K562 (cell line): ENCODE data around the gene ZCCHC17. TPM values are rescaled to one million over a fixed set of nuclear protein-coding genes. Genes with fewer than 3 reads are reported as not detected.

ENCODE experiments used
- ATF3 ChIP-seq, 2 experiments: fragments of 450-650 bp in 1 of 2; sonication (generic) in 1 of 2; formaldehyde crosslinking in 1 of 2; IDR thresholded peaks in 1 of 2; conservative IDR thresholded peaks in 1 of 2; 2 replicates each; pipeline versions ENCODE4 v1.6.1 to v1.8.1; 2016 to 2023; ENCODE audit warnings: mild to moderate bottlenecking in 2 of 2, moderate library complexity in 2 of 2, inconsistent platforms in 1 of 2, missing genetic modification reagents in 1 of 2
- ATF7 ChIP-seq: fragments of 450-650 bp; IDR thresholded peaks from 2 replicates; pipeline ENCODE4 v1.7.1; 2014; ENCODE audit warnings: mild to moderate bottlenecking, moderate library complexity
- CTBP1 ChIP-seq: fragments of 450-650 bp; IDR thresholded peaks from 2 replicates; pipeline ENCODE4 v1.6.1; 2016; ENCODE audit warnings: borderline replicate concordance
- ETV1 ChIP-seq: fragments of 450-650 bp; conservative IDR thresholded peaks from 2 replicates; pipeline ENCODE4 v1.6.1; 2016; ENCODE audit warnings: missing genetic modification characterization, control low read depth, low read depth, missing compliant biosample characterization
- HOMEZ ChIP-seq: fragments of 250-450 bp; sonication (Bioruptor Pico); IDR thresholded peaks from 2 replicates; pipeline ENCODE4 v1.4.0; 2020; ENCODE audit warnings: mild to moderate bottlenecking, moderate library complexity
- KDM1A ChIP-seq, 2 experiments: fragments of 450-650 bp; IDR thresholded peaks; 2 replicates each; pipeline ENCODE4 v1.6.1; 2016; ENCODE audit warnings: mild to moderate bottlenecking in 2 of 2
- KDM2B ChIP-seq: fragments of 250-450 bp; sonication (Bioruptor Pico); IDR thresholded peaks from 2 replicates; pipeline ENCODE4 v1.8.0; 2021; ENCODE audit warnings: mild to moderate bottlenecking, moderate library complexity
- KDM5B ChIP-seq: fragments of 200-600 bp; sonication (generic); IDR thresholded peaks from 2 replicates; pipeline ENCODE4 v1.6.1; 2012; ENCODE audit warnings: low read depth, mild to moderate bottlenecking, moderate library complexity, low read length, control low read depth, inconsistent platforms; ENCODE audit not compliant: insufficient replicate concordance
- KLF10 ChIP-seq: fragments of 250-450 bp; sonication (Bioruptor Pico); IDR thresholded peaks from 2 replicates; pipeline ENCODE4 v1.6.1; 2021; ENCODE audit warnings: matching md5 sums
- MAX ChIP-seq: sonication (generic); formaldehyde crosslinking; IDR thresholded peaks from 2 replicates; pipeline ENCODE4 v1.9.0; 2022; ENCODE audit warnings: mild to moderate bottlenecking, missing genetic modification reagents
- MBD2 ChIP-seq: sonication (generic); IDR thresholded peaks from 2 replicates; pipeline ENCODE4 v1.6.1; 2016; ENCODE audit warnings: low read depth, borderline replicate concordance
- PPARD ChIP-seq: fragments of 250-450 bp; sonication (Bioruptor Pico); IDR thresholded peaks from 2 replicates; pipeline ENCODE4 v1.8.0; 2022; ENCODE audit warnings: inconsistent platforms, mild to moderate bottlenecking, moderate library complexity
- RCOR1 ChIP-seq, 2 experiments: IDR thresholded peaks; 2 replicates each; pipeline ENCODE4 v1.6.1; 2012; ENCODE audit warnings: low read depth in 2 of 2, low read length in 2 of 2, borderline replicate concordance in 1 of 2, improper control_type of control experiment in 1 of 2
- RFX1 ChIP-seq: fragments of 450-650 bp; IDR thresholded peaks from 2 replicates; pipeline ENCODE4 v1.6.1; 2016; ENCODE audit warnings: mild to moderate bottlenecking, moderate library complexity
- TCF7 ChIP-seq: sonication (generic); IDR thresholded peaks from 2 replicates; pipeline ENCODE4 v1.6.1; 2016; ENCODE audit warnings: antibody characterized with exemption, borderline replicate concordance
- TSHZ1 ChIP-seq: fragments of 250-450 bp; sonication (Bioruptor Pico); IDR thresholded peaks from 2 replicates; pipeline ENCODE4 v1.4.0; 2020; ENCODE audit warnings: mild to moderate bottlenecking, moderate library complexity
- ZNF444 ChIP-seq: fragments of 250-450 bp; sonication (Bioruptor Pico); IDR thresholded peaks from 2 replicates; pipeline ENCODE4 v1.4.0; 2020; ENCODE audit warnings: mild to moderate bottlenecking, moderate library complexity
- ZNF740 ChIP-seq, 3 experiments: fragments of 200-800 bp in 1 of 3; sonication (Bioruptor generic) in 1 of 3; sonication (generic) in 1 of 3; formaldehyde crosslinking in 1 of 3; IDR thresholded peaks; 2 replicates each; pipeline versions ENCODE4 v1.6.1 to v1.8.0; 2016 to 2022; ENCODE audit warnings: mild to moderate bottlenecking in 2 of 3, missing compliant biosample characterization in 2 of 3, missing genetic modification characterization in 2 of 3, missing genetic modification reagents in 1 of 3
- polyA plus RNA-seq, 8 experiments: library from polyadenylated mRNA; depleted of rRNA in 4 of 8; stranded (reverse) in 5 of 8; unstranded in 3 of 8; fragments of >200 nt; fragmentation: Nextera tagmentation in 2 of 8; fragmentation: Illumina TruSeq in 1 of 8; extraction: Ambion mirVana in 2 of 8; extraction: Trizol in 1 of 8; gene quantifications; 2 replicates each; pipeline versions ENCODE4 v1.2.1 to v1.2.3, GENCODE V29; 2011 to 2014; ENCODE audit warnings: inconsistent platforms in 1 of 8, missing spikeins in 1 of 8
- total RNA-seq, 7 experiments: library from RNA; depleted of rRNA in 6 of 7; stranded (reverse); fragments of >200 nt in 6 of 7; fragmentation: Illumina TruSeq in 2 of 7; extraction: Trizol in 2 of 7; gene quantifications; 2 replicates each; pipeline versions ENCODE4 v1.2.1 to v1.2.3, GENCODE V29; 2011 to 2021; ENCODE audit warnings: low replicate concordance in 1 of 7

Gene ZCCHC17
- total and polyA plus RNA-seq, 9 of the 15 experiments (the other 6 are each of a cell fraction or from before 2014, with no cell fraction given): 46.9 to 150 (median 74.7) TPM

GRCh38 chr1:31376375-31377134 is 79.7 kb downstream of the ZCCHC17 start (continued):
- TF ChIP-seq KDM1A (IDR thresholded peaks at IDR 0.05) (peak; percentile 65 to 68), ETV1 (tag) (no peak), CTBP1 (peak; percentile 95), TCF7 (no peak), HOMEZ (CRISPR knock-in tag) (no peak), RFX1 (peak; percentile 84), RCOR1 (IDR thresholded peaks at IDR 0.05; ENCODE audit: borderline replicate concordance in 1 of 2, low read depth in 2 of 2, low read length in 2 of 2) (peak in 1 of 2 experiments; percentile 90; a peak in 2 of 4 replicates), PPARD (no peak), ZNF444 (CRISPR knock-in tag) (no peak), TSHZ1 (no peak), ATF7 (peak; percentile 72), MAX (CRISPR knock-in tag) (no peak), KDM5B (no peak), ZNF740 (CRISPR knock-in tag; IDR thresholded peaks at IDR 0.05) (no peak), ZNF740 (tag; IDR thresholded peaks at IDR 0.05) (no peak), MBD2 (no peak), KDM2B (no peak), KLF10 (CRISPR knock-in tag) (no peak), ATF3 (IDR thresholded peaks at IDR 0.05) (peak; percentile 69; the same call in 1 of the 2 replicates), ATF3 (CRISPR knock-in tag; conservative IDR thresholded peaks at IDR 0.05) (no peak)
